Measurements from ENCODE around the gene KRT5. TPM values are rescaled to one million over a fixed set of nuclear protein-coding genes. Genes with fewer than 3 reads are reported as not detected.

Gene KRT5
- total RNA-seq, result 9.4 and 10.5 TPM in 2 replicates

DNA sequence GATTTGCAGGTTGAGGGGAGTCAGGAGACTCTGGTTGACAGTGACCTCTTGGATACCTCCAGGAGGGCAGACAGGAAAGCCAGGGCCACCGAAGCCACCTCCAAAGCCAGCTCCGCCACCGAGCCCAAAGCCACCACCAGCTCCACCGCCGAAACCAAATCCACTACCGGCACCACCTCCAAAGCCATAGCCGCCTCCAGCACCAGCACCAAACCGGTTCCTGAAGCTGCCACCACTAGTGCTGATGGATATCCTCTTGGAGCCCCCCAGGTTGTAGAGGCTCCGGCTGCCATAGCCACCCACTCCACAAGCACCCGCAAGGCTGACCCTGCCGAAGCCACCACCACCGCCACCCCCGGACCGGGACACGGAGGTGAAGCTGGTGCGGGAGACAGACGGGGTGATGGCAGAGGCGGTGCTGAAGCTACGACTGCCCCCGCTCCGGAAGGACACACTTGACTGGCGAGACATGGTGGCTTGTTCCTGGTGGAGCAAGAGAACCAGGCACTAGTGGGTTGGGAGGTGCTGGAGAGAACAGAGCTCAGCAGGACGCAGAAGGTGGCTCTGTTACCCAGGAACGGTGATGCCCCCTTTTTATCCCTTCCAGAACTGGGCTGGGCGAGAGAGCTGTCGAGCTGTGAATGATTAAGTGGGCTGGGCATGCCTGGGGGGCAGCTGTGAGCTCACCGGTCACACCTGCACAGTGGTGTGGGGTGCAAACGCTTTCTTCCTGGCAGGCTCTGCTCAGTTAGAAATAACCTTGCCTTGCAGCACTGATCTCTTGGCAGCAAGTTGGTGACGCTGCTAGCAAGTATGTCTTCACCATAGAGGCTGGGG lies at the start of gene KRT5:
Gene KRT5, minus strand, starts transcription at position 569 of the 837 bp plus-strand sequence. Its CDS starts 98 bp downstream, at position 471.

DNA sequence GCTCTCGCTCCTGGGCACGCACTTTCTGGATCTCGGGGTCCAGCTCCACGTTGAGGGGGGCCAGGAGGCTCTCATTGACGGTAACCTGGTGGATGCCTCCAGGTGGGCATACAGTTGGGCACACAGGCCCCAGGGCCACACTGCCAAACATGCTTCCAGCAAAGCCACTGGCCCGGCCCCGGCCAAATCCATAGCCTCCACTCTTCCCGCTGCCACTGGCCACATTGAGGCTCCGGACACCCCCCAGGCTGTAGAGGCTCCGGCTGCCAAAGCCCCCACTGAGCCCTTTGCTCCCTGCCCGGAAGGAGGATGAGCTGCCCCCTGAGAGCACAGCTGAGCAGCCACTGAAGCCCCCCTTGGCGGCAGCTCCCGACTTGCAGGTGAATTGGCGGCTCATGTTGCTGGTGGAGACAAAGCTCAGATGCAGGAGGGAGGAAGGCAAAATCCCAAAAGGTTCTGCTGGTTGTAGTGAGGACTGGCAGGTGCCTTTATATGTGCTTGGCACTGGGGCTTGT lies 32.5 kb upstream of the KRT5 start, which contains the start of gene KRT71:
Gene KRT71, minus strand, starts transcription at position 465 of the 515 bp plus-strand sequence. Its CDS starts 68 bp downstream, at position 397.

DNA sequence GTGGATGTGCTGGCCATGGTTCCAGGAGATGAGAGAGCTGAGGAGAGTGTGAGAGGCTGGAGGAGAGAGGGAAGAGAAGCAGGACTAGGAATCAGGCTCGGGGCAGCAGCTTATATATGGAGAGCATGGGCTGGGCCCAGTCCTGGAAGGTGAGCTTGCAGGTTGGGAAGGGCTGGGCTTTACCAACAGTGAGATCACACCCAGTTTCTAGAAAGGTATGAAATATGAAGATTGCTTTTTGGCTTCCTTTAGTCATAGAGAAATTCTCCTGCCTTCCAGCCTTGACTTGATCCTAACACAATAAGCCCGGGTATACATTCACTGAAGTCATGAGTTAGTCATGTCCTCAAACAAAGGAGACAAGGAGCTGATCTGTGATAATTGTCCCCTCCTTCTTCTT lies 27.0 kb downstream of the KRT5 start, which contains the start of gene KRT6A:
Gene KRT6A, minus strand, starts transcription at position 86 of the 400 bp plus-strand sequence. Its CDS starts 69 bp downstream, at position 17.

DNA sequence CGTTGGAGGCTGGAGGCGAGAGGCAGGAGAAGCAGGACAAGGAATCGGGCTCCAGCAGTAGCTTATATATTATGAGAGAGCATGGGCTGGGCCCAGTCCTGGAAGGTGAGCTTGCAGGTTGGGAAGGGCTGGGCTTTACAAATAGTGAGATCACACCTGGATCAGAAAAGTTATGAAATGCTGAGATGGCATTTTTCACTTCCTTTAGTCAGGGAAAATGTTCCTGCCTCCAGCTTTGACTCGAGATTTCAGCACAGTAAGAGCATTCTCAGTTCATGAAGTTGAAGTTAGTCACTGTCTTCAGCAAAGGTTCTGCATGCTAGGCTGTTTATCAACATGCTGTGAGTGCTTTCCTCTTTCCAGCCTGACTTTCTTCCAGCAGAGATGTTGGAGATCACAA lies 46.4 kb downstream of the KRT5 start, which contains the start of gene KRT6C:
Gene KRT6C, minus strand, starts transcription at position 38 of the 400 bp plus-strand sequence. CDS start 68 bp downstream, outside the sequence.

Other genes with a start within 250 kb of the KRT5 start
- gene KRT86, start 245.7 kb downstream of the KRT5 start, total RNA-seq, result under 0.01 TPM in 1 of 2 replicates, not detected in the other
- gene KRT81, start 228.9 kb downstream of the KRT5 start, total RNA-seq, result 0.12 TPM in 1 of 2 replicates, not detected in the other
- not detected in 2 replicates for gene KRT83, start 199.0 kb downstream of the KRT5 start, total RNA-seq
- gene KRT85, start 152.9 kb downstream of the KRT5 start, total RNA-seq, result not detected in 2 replicates
- not detected in 2 replicates for gene KRT84, start 134.7 kb downstream of the KRT5 start, total RNA-seq
- gene KRT82, start 114.1 kb downstream of the KRT5 start, total RNA-seq, result not detected in 2 replicates
- not detected in 2 replicates for gene KRT75, start 86.0 kb downstream of the KRT5 start, total RNA-seq
- 1.9 and 4.1 TPM in 2 replicates for gene KRT6B, start 68.2 kb downstream of the KRT5 start, total RNA-seq
- gene KRT6C, start 46.6 kb downstream of the KRT5 start, total RNA-seq, result not detected in 2 replicates
- gene KRT6A, start 27.1 kb downstream of the KRT5 start, total RNA-seq, result 3.4 and 40.3 TPM in 2 replicates
- not detected in 2 replicates for gene KRT71, start 32.8 kb upstream of the KRT5 start, total RNA-seq
- not detected in 2 replicates for gene KRT74, start 53.4 kb upstream of the KRT5 start, total RNA-seq
- gene KRT72, start 81.1 kb upstream of the KRT5 start, total RNA-seq, result not detected in 2 replicates
- gene KRT73, start 98.2 kb upstream of the KRT5 start, total RNA-seq, result not detected in 2 replicates
- not detected in 2 replicates for gene KRT2, start 131.8 kb upstream of the KRT5 start, total RNA-seq
- not detected in 2 replicates for gene KRT1, start 160.0 kb upstream of the KRT5 start, total RNA-seq
- not detected in 2 replicates for gene KRT77, start 183.1 kb upstream of the KRT5 start, total RNA-seq